Measurements from ENCODE around the gene GUCY1A1.

GRCh38 chr4:155658681-155659064, 8.0 kb upstream of the GUCY1A1 start:
- TF ChIP-seq CTCF (conservative IDR thresholded peaks at IDR 0.05) (no peak), EZH2 (IDR thresholded peaks at IDR 0.05; ENCODE audit: low read depth) (no peak)
